ENCODE measurements around the gene BMPR2. TPM values are rescaled to one million over a fixed set of nuclear protein-coding genes. Genes with fewer than 3 reads are reported as not detected.

The BMPR2 gene
- total RNA-seq, 1 experiment from 2014 or later: 34.9 TPM

DNA sequence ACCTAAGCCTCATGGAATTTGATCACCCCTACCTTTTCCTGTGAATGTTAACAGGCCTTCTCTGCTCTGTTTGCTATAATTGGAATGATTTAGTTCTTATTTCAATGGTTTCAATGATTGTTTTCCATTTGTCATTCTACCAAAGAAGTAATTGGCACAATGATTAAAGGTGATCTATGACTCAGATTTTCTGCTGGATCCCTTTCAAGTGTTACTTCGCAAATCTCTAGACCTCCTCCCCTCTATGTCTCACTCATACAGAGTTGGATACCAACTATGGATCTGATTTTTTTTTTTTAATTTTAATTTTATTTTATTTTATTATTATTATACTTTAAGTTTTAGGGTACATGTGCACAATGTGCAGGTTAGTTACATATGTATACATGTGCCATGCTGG, 229.0 kb downstream of the BMPR2 start:
- POLR2A ChIA-PET (ENCODE audit: low non-redundant PET): no interaction called here
- no peak overlapping the region for H3K27ac ChIP-seq (ENCODE audit: low read depth, low read length, poor library complexity, severe bottlenecking)
- CTCF ChIA-PET: no interaction called here
- no peak for DNase-seq (ENCODE audit: low spot score)
- H3K4me3 ChIP-seq (ENCODE audit: low read depth, low read length, poor library complexity, severe bottlenecking): no peak overlapping the region
- no TSS peak for BruUV-seq (replicated peaks)
- H3K27me3 ChIP-seq (replicated peaks; ENCODE audit: insufficient read depth, low read depth, low read length, poor library complexity): no peaks in the 10 kb centered on the region
- intact Hi-C loops (cut with micrococcal nuclease; ENCODE audit: unreplicated experiment): no loop called here
- TF ChIP-seq, protein P1, sequence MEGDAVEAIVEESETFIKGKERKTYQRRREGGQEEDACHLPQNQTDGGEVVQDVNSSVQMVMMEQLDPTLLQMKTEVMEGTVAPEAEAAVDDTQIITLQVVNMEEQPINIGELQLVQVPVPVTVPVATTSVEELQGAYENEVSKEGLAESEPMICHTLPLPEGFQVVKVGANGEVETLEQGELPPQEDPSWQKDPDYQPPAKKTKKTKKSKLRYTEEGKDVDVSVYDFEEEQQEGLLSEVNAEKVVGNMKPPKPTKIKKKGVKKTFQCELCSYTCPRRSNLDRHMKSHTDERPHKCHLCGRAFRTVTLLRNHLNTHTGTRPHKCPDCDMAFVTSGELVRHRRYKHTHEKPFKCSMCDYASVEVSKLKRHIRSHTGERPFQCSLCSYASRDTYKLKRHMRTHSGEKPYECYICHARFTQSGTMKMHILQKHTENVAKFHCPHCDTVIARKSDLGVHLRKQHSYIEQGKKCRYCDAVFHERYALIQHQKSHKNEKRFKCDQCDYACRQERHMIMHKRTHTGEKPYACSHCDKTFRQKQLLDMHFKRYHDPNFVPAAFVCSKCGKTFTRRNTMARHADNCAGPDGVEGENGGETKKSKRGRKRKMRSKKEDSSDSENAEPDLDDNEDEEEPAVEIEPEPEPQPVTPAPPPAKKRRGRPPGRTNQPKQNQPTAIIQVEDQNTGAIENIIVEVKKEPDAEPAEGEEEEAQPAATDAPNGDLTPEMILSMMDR (conservative IDR thresholded peaks at IDR 0.05; ENCODE audit: low read depth, low read length): no peak
- no peak for TF ChIP-seq EZH2 (IDR thresholded peaks at IDR 0.05; ENCODE audit: borderline replicate concordance, low read depth, low read length, poor library complexity, severe bottlenecking)
- no peaks in the 10 kb centered on the region for H3K36me3 ChIP-seq (ENCODE audit: insufficient read depth, low read length, poor library complexity, severe bottlenecking)
- H3K9me3 ChIP-seq (ENCODE audit: low read depth, low read length, poor library complexity, severe bottlenecking): no peaks in the 10 kb centered on the region
- H3K4me1 ChIP-seq (ENCODE audit: insufficient read depth, low read length, poor library complexity, severe bottlenecking): no peaks in the 10 kb centered on the region

DNA sequence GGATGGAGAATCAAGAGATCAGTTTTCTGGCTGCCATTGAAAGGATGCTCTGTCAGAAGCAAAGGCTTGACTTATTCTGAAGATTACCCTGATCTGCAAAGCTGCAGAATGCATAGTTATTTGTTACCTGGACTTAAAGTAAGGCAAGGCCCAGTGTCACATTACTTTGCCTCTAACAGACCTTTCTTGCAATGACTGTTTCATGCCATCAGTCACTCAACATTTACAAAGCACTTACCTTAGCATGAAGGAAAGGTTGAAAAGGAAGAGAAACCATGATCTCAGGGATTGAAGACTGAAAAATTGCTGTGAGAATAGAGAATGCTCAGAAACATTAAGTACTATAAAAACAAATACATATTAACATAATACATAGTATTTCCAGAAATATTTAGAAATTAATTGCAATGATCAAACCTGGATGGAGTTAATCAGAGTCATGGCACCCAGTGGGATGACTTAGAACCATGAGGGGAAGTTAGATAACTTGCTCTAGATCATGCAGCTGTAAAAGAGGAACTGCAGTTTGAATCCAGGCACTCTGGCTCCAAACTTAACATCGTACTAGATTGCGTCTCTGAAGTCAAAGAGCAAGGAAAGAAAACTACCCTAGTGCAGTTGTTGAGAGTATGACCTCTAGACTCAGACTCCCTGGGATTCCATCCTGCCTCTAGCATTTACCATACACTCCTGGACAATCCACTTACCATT, 232.2 kb downstream of the BMPR2 start:
- no TSS peak for BruUV-seq (replicated peaks)
- ChIA-PET CTCF (no interaction called here), POLR2A (ENCODE audit: low non-redundant PET) (no interaction called here)
- Histone ChIP-seq H3K4me1 (ENCODE audit: insufficient read depth, low read length, poor library complexity, severe bottlenecking) (no peaks in the 10 kb centered on the region), H3K27ac (ENCODE audit: low read depth, low read length, poor library complexity, severe bottlenecking) (no peak overlapping the region), H3K9me3 (ENCODE audit: low read depth, low read length, poor library complexity, severe bottlenecking) (no peaks in the 10 kb centered on the region), H3K4me3 (ENCODE audit: low read depth, low read length, poor library complexity, severe bottlenecking) (no peak overlapping the region), H3K36me3 (ENCODE audit: insufficient read depth, low read length, poor library complexity, severe bottlenecking) (no peaks in the 10 kb centered on the region), H3K27me3 (replicated peaks; ENCODE audit: insufficient read depth, low read depth, low read length, poor library complexity) (no peaks in the 10 kb centered on the region)
- TF ChIP-seq, protein P1 (conservative IDR thresholded peaks at IDR 0.05; ENCODE audit: low read depth, low read length): no peak
- TF ChIP-seq EZH2 (IDR thresholded peaks at IDR 0.05; ENCODE audit: borderline replicate concordance, low read depth, low read length, poor library complexity, severe bottlenecking): no peak
- no peak for DNase-seq (ENCODE audit: low spot score)
- intact Hi-C loops (cut with micrococcal nuclease; ENCODE audit: unreplicated experiment): no loop called here

DNA sequence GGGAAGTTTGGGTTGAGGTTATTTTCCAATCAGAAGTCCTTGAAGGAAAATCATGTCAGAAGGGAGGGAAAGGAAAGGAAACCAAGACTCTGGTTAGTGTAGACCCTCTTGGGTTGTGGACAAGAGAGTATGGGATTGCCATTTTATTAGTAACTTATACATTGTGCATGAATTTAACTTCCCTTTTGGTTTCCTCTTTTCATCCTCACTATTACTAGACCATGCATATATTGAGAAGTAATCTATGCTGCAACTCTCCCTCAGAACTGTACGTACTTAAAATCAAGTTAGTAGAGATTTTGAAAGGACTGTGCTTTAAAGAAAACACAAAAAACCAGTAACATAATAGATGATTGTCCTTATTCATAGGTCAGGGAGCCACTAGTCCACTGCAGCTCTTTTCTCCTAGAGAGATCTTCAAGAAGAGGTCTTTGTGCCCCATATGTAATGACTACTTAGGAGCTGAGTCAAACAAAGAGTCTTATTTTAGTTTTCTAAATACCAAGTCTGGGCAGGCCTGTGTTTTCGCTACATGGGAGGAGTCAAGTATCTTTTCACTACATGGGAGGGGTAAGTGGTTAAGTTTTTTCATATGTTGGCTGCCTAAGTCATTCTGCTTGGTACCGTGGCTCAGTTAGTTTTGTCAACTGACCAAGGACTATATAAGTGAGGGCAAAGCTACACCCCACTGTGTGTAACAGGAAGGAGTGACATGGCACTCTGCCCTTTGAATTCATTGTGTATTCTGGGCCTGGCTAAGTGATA, 233.4 kb downstream of the BMPR2 start:
- Histone ChIP-seq H3K27me3 (replicated peaks; ENCODE audit: insufficient read depth, low read depth, low read length, poor library complexity) (no peaks in the 10 kb centered on the region), H3K27ac (ENCODE audit: low read depth, low read length, poor library complexity, severe bottlenecking) (no peak overlapping the region), H3K4me3 (ENCODE audit: low read depth, low read length, poor library complexity, severe bottlenecking) (no peak overlapping the region), H3K36me3 (ENCODE audit: insufficient read depth, low read length, poor library complexity, severe bottlenecking) (no peaks in the 10 kb centered on the region), H3K9me3 (ENCODE audit: low read depth, low read length, poor library complexity, severe bottlenecking) (no peaks in the 10 kb centered on the region), H3K4me1 (ENCODE audit: insufficient read depth, low read length, poor library complexity, severe bottlenecking) (no peaks in the 10 kb centered on the region)
- no peak for TF ChIP-seq EZH2 (IDR thresholded peaks at IDR 0.05; ENCODE audit: borderline replicate concordance, low read depth, low read length, poor library complexity, severe bottlenecking)
- TF ChIP-seq, protein P1 (conservative IDR thresholded peaks at IDR 0.05; ENCODE audit: low read depth, low read length): no peak
- DNase-seq (ENCODE audit: low spot score): no peak
- POLR2A ChIA-PET (ENCODE audit: low non-redundant PET): no interaction called here
- BruUV-seq (replicated peaks): no TSS peak
- intact Hi-C loops (cut with micrococcal nuclease; ENCODE audit: unreplicated experiment): no loop called here
- CTCF ChIA-PET: no interaction called here
